ENCODE measurements around the gene RILPL1. TPM values are rescaled to one million over a fixed set of nuclear protein-coding genes. Genes with fewer than 3 reads are reported as not detected.
A peak's percentile ranks its signal among the peaks of the same experiment; 100 is the strongest.

Gene RILPL1
- total RNA-seq, 1 experiment from 2014 or later: 11.5 TPM

DNA sequence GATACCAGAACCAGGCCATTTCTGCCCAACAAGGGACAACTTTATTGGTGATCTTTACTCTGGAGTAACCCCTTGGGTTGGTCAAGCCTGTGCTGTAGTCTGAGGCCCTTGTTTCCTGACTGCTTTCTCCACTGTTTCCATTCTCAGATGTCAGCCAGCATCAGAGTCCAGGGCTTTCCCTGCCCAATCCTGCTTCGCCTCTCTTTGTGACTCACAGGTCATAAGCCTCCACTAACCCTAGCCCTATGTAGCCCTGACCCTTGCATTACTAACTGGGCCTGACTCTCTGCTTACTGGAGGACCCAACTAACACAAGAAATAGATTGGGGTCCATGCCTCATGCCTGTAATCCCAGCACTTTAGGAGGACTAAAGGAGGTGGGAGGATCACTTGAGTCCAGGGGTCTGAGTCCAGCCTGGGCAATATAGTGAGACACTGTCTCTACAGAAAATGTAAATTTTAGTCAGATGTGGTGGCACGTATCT is 84.2 kb downstream of the RILPL1 start:
- Histone ChIP-seq H3K4me1 (replicated peaks; ENCODE audit: insufficient read depth) (peaks cover 38% of the 10 kb centered on the region), H3K36me3 (ENCODE audit: low read depth) (no peaks in the 10 kb centered on the region), H3K4me2 (no peak overlapping the region), H3K27me3 (ENCODE audit: insufficient read depth, low read depth) (no peaks in the 10 kb centered on the region), H3K4me3 (no peak overlapping the region), H3K27ac (0 out of 2 replicates have a peak overlapping the region, but pooled peaks have one; percentile 16), H4K20me1 (ENCODE audit: insufficient read depth) (no peaks in the 10 kb centered on the region), H3K79me2 (ENCODE audit: low read depth) (no peaks in the 10 kb centered on the region), H2AFZ (peak overlapping the region; percentile 39; the same call in 1 of the 2 replicates), H3F3A (ENCODE audit: insufficient read depth, low read depth) (peaks cover 55% of the 10 kb centered on the region), H3K9me3 (ENCODE audit: insufficient read depth, low read depth) (no peaks in the 10 kb centered on the region), H3K9me2 (ENCODE audit: insufficient read depth) (no peaks in the 10 kb centered on the region)
- TF ChIP-seq CTCF (conservative IDR thresholded peaks at IDR 0.05) (no peak), EZH2 (IDR thresholded peaks at IDR 0.05; ENCODE audit: low read depth) (no peak)
- no TSS peak for BruUV-seq (replicated peaks)
- POLR2A ChIA-PET (ENCODE audit: unreplicated experiment): no interaction called here
- intact Hi-C loops (cut with micrococcal nuclease; ENCODE audit: unreplicated experiment): no loop called here
- CTCF ChIA-PET: no interaction called here
- DNase-seq: no peak

DNA sequence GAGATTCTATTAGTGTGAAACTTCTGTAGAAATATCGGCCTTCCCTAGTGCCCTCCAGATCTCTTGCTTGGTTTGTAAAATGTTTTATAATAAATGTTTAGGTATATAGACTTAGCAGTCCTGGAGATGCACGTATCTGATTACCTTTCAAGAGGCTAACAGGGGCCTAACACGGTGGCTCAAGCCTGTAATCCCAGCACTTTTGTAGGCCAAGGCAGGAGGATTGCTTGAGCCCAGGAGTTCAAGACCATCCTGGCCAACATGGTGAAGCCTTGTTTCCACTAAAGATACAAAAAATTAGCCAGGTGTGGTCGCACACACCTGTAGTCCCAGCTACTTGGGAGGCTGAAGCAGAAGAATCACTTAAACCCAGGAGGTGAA is 87.2 kb downstream of the RILPL1 start:
- Histone ChIP-seq H3K4me3 (no peak overlapping the region; the same call in 1 of the 2 replicates), H3K4me1 (replicated peaks; ENCODE audit: insufficient read depth) (peaks cover 43% of the 10 kb centered on the region), H3K27me3 (ENCODE audit: insufficient read depth, low read depth) (no peaks in the 10 kb centered on the region), H3K27ac (peak overlapping the region; percentile 75), H4K20me1 (ENCODE audit: insufficient read depth) (no peaks in the 10 kb centered on the region), H3K9me2 (ENCODE audit: insufficient read depth) (no peaks in the 10 kb centered on the region), H2AFZ (no peak overlapping the region), H3K4me2 (peak overlapping the region; percentile 68), H3F3A (ENCODE audit: insufficient read depth, low read depth) (peaks cover 53% of the 10 kb centered on the region), H3K9me3 (ENCODE audit: insufficient read depth, low read depth) (no peaks in the 10 kb centered on the region), H3K79me2 (ENCODE audit: low read depth) (no peaks in the 10 kb centered on the region), H3K36me3 (ENCODE audit: low read depth) (no peaks in the 10 kb centered on the region)
- TF ChIP-seq CTCF (conservative IDR thresholded peaks at IDR 0.05) (no peak), EZH2 (IDR thresholded peaks at IDR 0.05; ENCODE audit: low read depth) (no peak)
- intact Hi-C loops (cut with micrococcal nuclease; ENCODE audit: unreplicated experiment): no loop called here
- no peak for DNase-seq
- POLR2A ChIA-PET (ENCODE audit: unreplicated experiment): interaction anchor here (0.7 kb wide), 1 partner anchor 22 kb away, joined by 9 read pairs; no protein-coding TSS in a partner anchor
- no TSS peak for BruUV-seq (replicated peaks)
- CTCF ChIA-PET: no interaction called here

- peak; percentile 38 to 86 for DNase-seq
- peak overlapping the region; percentile 62 for H2AFZ ChIP-seq
- BruUV-seq (replicated peaks): no TSS peak
- peak overlapping the region; percentile 25; the same call in 1 of the 2 replicates for H3K4me3 ChIP-seq
- POLR2A ChIA-PET (ENCODE audit: unreplicated experiment): interaction anchor here (0.7 kb wide), 1 partner anchor 23 kb away, joined by 9 read pairs; no protein-coding TSS in a partner anchor
- H3K4me1 ChIP-seq (replicated peaks; ENCODE audit: insufficient read depth): peaks cover 43% of the 10 kb centered on the region
- H3K27me3 ChIP-seq (ENCODE audit: insufficient read depth, low read depth): no peaks in the 10 kb centered on the region
- no peaks in the 10 kb centered on the region for H3K79me2 ChIP-seq (ENCODE audit: low read depth)
- H3K27ac ChIP-seq: peak overlapping the region; percentile 75
- no peaks in the 10 kb centered on the region for H3K36me3 ChIP-seq (ENCODE audit: low read depth)
- H3F3A ChIP-seq (ENCODE audit: insufficient read depth, low read depth): peaks cover 53% of the 10 kb centered on the region
- H3K9me2 ChIP-seq (ENCODE audit: insufficient read depth): no peaks in the 10 kb centered on the region
- no peaks in the 10 kb centered on the region for H3K9me3 ChIP-seq (ENCODE audit: insufficient read depth, low read depth)
- CTCF ChIA-PET: no interaction called here
- no peak for TF ChIP-seq EZH2 (IDR thresholded peaks at IDR 0.05; ENCODE audit: low read depth)
- no peak for TF ChIP-seq CTCF (conservative IDR thresholded peaks at IDR 0.05)
- intact Hi-C loops (cut with micrococcal nuclease; ENCODE audit: unreplicated experiment): no loop called here
- H3K4me2 ChIP-seq: peak overlapping the region; percentile 68
- H4K20me1 ChIP-seq (ENCODE audit: insufficient read depth): no peaks in the 10 kb centered on the region
Observed at GRCh38 chr12:123445388-123446332, 87.9 kb downstream of the RILPL1 start.

Data from PC-9 (cell line).